Right lobe of liver (tissue), 4 donors: ENCODE data around the gene ULBP2.
"Not testable (repeated sequence)": the region's sequence is repeated elsewhere in the genome, so short reads cannot be mapped to it uniquely, and the experiment has no call there.

Source experiments
- POLR2A ChIP-seq: fragments of 450-650 bp; IDR thresholded peaks from one replicate; pipeline ENCODE4 v1.6.1; 2017; ENCODE audit warnings: antibody characterized with exemption, mild to moderate bottlenecking
- TF ChIP-seq, protein P1 (sequence below), 4 donors: fragments of 200-600 bp in 3 of 4; fragments of 450-650 bp in 1 of 4; IDR thresholded peaks; one replicate each; pipeline versions ENCODE4 v1.5.1 to v1.8.0; 2016 to 2022; ENCODE audit warnings: antibody characterized with exemption in 4 of 4, mild to moderate bottlenecking in 2 of 4
- donor health status: DM: no; HTN: no; CAD: no.
- donor health status: DM: no; HTN: no; CAD: no.
- donor health status: DM: no; HTN: yes; CAD: no.

DNA sequence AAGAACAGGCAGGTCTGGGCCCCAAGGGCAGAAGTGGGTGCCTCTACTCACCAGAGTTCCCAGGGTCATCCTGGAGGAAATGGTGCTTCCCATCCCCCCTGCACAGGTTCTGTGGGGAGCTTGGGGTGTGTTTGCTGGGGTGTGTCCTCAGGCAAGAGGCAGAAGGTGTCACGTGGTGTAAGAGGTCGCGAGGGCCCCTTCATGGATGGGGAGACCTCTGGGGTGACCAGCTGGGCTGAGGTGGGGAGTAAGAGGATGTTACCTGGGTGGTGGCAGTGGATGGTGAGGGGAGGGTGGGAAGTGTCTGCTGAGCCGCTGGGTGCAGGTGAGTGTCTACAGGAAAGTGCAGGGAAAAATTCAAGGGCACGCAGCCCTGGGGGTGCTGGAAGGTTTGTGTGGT, 19.7 kb upstream of the ULBP2 start:
- TF ChIP-seq POLR2A: not testable (repeated sequence)
- TF ChIP-seq, protein P1, sequence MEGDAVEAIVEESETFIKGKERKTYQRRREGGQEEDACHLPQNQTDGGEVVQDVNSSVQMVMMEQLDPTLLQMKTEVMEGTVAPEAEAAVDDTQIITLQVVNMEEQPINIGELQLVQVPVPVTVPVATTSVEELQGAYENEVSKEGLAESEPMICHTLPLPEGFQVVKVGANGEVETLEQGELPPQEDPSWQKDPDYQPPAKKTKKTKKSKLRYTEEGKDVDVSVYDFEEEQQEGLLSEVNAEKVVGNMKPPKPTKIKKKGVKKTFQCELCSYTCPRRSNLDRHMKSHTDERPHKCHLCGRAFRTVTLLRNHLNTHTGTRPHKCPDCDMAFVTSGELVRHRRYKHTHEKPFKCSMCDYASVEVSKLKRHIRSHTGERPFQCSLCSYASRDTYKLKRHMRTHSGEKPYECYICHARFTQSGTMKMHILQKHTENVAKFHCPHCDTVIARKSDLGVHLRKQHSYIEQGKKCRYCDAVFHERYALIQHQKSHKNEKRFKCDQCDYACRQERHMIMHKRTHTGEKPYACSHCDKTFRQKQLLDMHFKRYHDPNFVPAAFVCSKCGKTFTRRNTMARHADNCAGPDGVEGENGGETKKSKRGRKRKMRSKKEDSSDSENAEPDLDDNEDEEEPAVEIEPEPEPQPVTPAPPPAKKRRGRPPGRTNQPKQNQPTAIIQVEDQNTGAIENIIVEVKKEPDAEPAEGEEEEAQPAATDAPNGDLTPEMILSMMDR (IDR thresholded peaks at IDR 0.05): not testable (repeated sequence)
